Ramos (cell line): Measurements from ENCODE around the gene ATOH8.

Source experiments
- in situ Hi-C: fragments of 300-500 bp; cut with MboI; formaldehyde crosslinking; loops from one replicate; pipeline ENCODE4 v1.14.3; 2022; ENCODE audit warnings: low sequenced_read_pairs; ENCODE audit not compliant: unreplicated experiment

ATOH8 gene

GRCh38 chr2:85780316-85781012 is 26.7 kb downstream of the ATOH8 start:
- in situ Hi-C loops, result no loop called here

DNA sequence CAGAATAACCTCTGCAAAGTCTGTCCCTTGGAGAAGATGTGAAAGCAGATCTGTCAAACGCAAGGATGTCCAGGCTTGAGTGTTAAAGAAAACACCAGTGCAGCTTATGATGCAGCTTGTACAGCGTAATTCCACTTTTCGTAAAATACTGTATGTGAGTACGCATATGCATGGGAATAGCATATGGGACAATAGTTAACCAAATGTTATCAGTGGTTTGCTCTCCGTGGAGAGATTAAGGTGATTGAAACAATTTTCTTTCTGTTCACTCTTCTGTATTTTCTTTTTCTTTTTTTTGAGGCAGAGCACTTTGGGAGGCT is 27.2 kb downstream of the ATOH8 start:
- in situ Hi-C loops, result no loop called here

DNA sequence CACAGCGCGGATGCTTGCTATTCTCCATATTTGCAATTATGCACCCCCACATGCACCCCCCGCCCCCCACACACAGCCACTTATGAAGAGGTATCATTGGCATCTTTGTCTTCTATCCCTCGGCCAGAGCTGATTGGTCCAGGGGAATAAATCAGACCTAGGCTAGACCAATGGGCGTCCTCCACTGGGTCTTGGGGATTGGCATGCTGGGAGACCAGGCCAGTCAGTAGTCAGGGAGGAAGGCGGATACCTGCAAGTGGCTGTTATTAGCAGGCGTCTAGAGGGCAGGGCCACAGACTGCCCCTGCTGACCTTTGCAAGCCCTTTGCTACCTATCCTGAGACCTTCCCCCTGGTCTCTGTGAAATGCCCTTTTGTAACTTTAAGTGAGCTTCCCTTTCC is 30.0 kb downstream of the ATOH8 start:
- in situ Hi-C loops, result no loop called here

GRCh38 chr2:85784474-85784986 is 30.7 kb downstream of the ATOH8 start:
- in situ Hi-C loops, result no loop called here

- in situ Hi-C loops, result no loop called here
Measured at GRCh38 chr2:85785027-85785822, 31.4 kb downstream of the ATOH8 start.

- in situ Hi-C loops, result no loop called here
Measured at GRCh38 chr2:85785871-85786270, 32.1 kb downstream of the ATOH8 start.

GRCh38 chr2:85786444-85786843 is 32.7 kb downstream of the ATOH8 start:
- in situ Hi-C loops, result no loop called here

DNA sequence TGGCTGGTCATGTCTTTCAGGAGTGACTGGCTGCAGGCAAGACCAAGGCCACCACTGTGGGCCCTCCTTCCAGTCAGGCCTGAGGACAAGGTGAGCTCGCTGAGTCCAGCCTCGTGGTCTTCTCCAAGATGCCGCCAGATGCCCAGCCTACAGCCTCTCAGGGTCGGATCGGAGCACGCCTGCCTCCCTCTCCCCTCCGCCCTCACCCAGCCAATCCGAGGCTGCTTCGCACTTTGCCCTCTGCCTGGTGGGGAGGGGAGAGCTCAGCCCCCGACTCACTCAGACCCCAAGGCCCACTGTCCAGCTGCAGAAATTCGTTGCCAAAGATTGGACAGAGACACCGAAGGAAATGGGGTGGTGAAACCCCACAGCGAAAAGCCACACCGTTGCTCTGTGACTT is 33.1 kb downstream of the ATOH8 start:
- in situ Hi-C loops, result no loop called here

DNA sequence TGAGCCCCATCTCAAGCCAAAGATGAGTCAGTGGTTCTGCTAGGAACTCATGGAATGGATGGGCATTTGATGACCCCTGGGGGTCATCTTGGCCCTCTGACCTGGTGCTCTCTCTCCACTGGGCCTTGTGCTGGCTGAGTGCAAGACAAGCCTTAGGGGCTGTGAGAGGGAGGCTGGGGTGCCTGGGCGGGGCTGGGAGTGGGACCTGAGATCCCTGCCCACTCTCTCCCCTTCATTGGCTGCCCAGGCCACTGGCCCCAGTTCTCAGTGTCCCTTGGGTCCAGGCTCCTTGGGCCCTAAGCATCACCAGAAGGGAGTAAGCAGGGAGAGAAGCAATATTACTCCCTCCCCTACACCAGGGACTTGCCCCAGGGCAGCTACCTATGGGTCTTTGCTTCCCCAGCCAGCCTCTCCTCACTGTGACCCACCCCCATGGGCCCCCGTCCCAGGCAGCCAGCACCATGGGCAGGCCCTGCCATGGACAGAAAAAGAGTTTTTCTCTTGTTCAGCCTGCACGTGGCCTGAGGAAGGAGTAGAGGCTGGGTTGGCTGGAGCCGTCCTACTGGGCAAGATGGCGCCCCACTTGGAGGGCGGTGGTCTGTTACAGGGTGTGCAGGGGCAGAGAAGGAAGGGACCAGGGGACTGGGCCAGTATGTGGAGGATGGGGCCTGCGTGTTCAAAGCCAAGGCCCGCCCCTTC is 33.6 kb downstream of the ATOH8 start:
- in situ Hi-C loops, result no loop called here

- in situ Hi-C loops, result no loop called here
Measured at GRCh38 chr2:85787981-85788340, 34.2 kb downstream of the ATOH8 start.

- in situ Hi-C loops, result no loop called here
Measured at GRCh38 chr2:85788603-85789002, 34.8 kb downstream of the ATOH8 start.

DNA sequence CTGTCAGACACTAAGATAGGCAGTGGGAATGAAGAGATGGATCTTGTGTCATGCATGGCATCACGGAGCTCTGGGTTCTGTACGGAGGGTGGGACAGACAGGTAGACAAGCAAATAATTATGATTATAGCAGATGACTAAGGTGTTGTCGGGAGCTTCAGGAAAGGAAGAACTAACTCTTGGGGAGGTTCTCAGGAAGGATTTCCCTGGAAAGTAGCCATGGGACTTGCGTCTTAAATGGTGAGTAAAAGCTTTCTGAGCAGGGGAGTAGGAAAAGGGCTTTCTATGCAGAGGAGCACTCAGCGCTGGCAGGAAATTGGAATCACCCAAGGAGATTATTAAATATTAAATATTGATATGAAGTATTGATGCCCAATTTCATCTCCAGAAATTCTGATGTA is 35.5 kb downstream of the ATOH8 start:
- in situ Hi-C loops, result no loop called here

- in situ Hi-C loops, result no loop called here
Measured at GRCh38 chr2:85790032-85790431, 36.2 kb downstream of the ATOH8 start.

DNA sequence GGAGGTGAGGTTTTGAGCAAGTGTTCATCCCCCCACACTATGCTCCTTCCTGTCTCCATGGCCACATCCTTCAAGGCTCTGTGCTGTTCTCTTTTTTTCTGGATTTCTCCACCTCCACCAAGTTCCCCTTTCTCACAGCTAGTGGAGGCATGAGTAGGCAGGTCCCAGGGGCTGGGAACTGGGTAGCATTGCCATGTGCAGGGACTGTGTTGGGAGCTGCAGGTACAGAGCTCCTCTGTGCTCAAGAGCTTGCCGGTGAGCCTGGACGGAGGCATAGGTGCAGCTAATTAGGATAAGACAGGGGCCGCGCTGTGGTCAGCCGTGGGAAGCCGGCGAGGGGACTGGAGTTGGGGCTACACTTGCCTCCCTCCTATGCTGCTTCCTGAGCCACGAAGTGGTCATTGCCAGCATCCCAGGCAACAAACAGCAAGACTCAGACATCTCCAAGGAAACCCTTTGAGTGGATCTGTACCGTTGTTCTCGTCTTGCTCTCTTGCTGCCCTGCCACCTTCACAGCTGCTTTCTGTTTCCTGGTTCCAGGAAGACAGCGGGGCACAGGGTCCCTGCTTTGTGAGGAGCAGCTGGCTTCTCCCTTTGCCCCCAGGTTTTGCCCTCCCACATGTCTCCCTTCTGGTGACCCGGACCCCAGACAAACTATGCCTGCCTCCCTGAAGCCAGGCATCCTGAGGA is 36.9 kb downstream of the ATOH8 start:
- in situ Hi-C loops, result no loop called here

DNA sequence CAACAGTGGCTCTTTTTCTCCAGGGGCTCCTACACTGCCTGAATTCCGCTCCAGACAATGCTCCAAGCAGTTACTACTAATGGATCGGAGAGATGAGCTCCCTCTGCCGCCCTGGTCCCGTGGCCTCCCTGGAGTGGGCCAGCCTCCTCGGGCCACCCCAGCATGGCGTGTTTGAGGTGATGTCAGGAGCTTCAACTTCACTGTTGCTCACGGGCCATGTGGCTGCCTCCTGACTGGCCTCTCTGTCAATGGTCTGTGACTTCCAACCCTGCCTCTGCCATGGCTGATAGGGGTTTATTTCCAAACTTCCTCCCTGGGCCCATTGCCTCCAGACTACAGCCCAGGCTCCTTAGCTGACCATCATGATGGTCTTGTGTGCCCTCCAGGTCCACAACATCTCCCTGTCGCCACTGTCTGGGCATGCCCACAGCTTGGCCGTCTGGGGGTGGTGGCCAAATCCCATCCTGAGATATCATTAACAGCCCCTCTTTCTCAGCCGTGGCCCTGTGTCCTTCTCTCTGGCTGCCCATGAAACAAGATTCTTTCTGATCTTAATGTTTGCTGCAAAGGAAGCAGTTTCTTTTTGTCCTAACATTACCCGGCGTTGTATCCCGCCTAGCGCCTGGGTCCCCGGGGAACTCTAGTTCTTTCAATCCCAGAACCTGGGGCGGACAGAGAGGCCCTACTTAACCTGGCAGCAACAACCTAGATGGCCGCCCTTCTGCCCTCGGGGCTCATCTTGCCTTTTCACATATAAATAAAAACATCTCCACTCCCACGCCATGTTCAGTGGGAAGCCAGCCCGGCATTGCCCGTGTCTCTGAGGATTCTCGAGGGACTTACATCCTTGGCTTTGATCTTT is 38.1 kb downstream of the ATOH8 start:
- in situ Hi-C loops, result no loop called here

DNA sequence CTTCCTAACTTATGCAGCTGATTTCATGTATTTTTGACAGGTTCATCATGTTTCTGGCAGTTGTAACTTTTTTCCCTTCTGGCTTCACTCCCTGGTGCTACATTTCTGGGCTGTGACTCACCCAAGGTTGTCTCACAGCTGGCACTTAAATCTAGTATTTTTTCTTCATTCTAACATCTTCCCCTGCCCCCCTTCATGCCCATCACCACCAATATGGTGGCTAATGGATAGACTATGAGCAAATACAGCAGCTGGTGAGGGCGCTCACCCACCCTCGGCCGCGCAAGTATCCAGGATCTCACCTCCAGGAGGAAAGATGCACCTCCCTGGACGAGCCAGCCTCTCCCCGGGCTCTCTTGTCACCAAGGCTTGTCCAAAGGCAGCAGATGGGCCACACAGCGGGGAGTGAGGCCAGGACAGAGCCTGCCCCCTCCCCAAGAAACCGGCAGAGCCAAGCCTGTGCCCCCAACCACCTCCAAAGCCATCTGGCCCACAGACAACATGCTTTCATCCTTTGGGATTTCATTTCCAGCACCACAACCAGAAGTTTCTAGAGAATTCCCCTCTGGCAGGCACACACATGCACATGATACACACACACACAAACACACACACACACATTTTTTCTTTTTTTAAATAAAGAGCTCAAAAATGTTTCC is 39.1 kb downstream of the ATOH8 start:
- in situ Hi-C loops, result no loop called here

GRCh38 chr2:85793584-85793983 is 39.8 kb downstream of the ATOH8 start:
- in situ Hi-C loops, result no loop called here

GRCh38 chr2:85794038-85794441 is 40.2 kb downstream of the ATOH8 start:
- in situ Hi-C loops, result no loop called here

DNA sequence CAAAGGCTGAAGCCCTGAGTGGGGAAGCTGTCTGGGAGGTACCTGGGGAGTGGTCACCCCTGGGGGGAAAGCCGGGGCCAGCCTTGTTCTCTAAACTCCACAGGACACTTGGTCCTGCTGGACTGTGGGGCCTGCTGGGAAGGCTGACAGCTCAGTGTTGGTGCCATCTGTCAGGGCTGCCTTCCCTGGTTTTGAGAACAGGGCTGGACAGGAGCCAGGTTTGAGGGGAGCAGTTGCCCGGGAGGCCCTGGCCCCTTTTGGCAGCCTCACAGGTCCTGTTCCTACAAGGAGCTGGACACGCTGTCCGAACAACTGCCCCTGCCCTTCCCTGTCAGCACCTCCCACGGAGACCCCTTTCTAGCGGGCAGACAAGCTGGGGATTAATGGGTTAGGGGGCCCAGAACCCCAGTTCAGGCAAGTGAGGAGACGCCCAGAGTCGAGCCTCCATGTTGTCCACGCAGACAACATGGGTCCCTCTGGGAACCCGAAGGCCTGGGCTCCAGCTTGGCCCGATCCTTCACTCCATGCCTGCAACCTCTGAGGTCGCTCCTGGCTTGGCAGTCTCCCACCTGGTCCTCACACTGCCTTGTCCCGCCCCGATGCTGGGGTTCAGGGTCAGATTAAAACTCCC is 40.8 kb downstream of the ATOH8 start:
- in situ Hi-C loops, result no loop called here
